Neural cell (in vitro differentiated cells): ENCODE measurements around the gene ALB. TPM values are rescaled to one million over a fixed set of nuclear protein-coding genes. Genes with fewer than 3 reads are reported as not detected.

Experiments
- H2AFZ ChIP-seq: fragments of 200-600, 300-800 bp; sonication (generic), shearing (Covaris generic); 2 replicates; pipeline ENCODE4 v1.6.0; 2014; ENCODE audit warnings: low read depth, mild to moderate bottlenecking, antibody characterized with exemption, low read length, moderate library complexity
- H3F3A ChIP-seq: fragments of 200-600 bp; shearing (Covaris generic); 2 replicates; pipeline ENCODE4 v1.6.1; 2016; ENCODE audit warnings: mild to moderate bottlenecking, moderate library complexity, mixed read lengths, antibody characterized with exemption, low read length; ENCODE audit not compliant: insufficient read depth, poor library complexity, severe bottlenecking
- H3K27ac ChIP-seq: fragments of 200-600, 300-800 bp; sonication (generic), shearing (Covaris generic); 2 replicates; pipeline ENCODE4 v1.5.1; 2014; ENCODE audit warnings: mild to moderate bottlenecking, low read length, moderate library complexity
- H3K27me3 ChIP-seq: fragments of 300-800, 200-600 bp; sonication (generic), shearing (Covaris generic); 2 replicates; pipeline ENCODE4 v1.6.0; 2014; ENCODE audit warnings: mild to moderate bottlenecking, low read depth, low read length, moderate library complexity; ENCODE audit not compliant: insufficient read depth
- H3K36me3 ChIP-seq: fragments of 300-800, 200-600 bp; sonication (generic), shearing (Covaris generic); 2 replicates; pipeline ENCODE4 v1.5.1; 2014; ENCODE audit warnings: mild to moderate bottlenecking, antibody characterized with exemption, low read length, moderate library complexity; ENCODE audit not compliant: insufficient read depth
- H3K4me2 ChIP-seq: fragments of 300-800, 200-600 bp; sonication (generic), shearing (Covaris generic); 2 replicates; pipeline ENCODE4 v1.6.0; 2014; ENCODE audit warnings: mild to moderate bottlenecking, low read length
- H3K4me3 ChIP-seq: fragments of 300-800, 200-600 bp; sonication (generic), shearing (Covaris generic); 2 replicates; pipeline ENCODE4 v1.5.1; 2014; ENCODE audit warnings: mild to moderate bottlenecking, low read length, moderate library complexity
- H3K79me2 ChIP-seq: fragments of 200-600 bp; shearing (Covaris generic); replicated peaks from 2 replicates; pipeline ENCODE4 v1.6.0; 2014; ENCODE audit warnings: mild to moderate bottlenecking, low read length, moderate library complexity; ENCODE audit not compliant: insufficient read depth
- H3K9ac ChIP-seq: fragments of 300-800, 200-600 bp; sonication (generic), shearing (Covaris generic); 2 replicates; pipeline ENCODE4 v1.6.1; 2016; ENCODE audit warnings: mild to moderate bottlenecking, low read length, mixed read lengths
- H3K9me2 ChIP-seq: fragments of 200-600 bp; shearing (Covaris generic); 2 replicates; pipeline ENCODE4 v1.6.1; 2016; ENCODE audit warnings: mild to moderate bottlenecking, low read length, mixed read lengths; ENCODE audit not compliant: insufficient read depth
- H3K9me3 ChIP-seq: fragments of 200-600, 300-800 bp; sonication (generic), shearing (Covaris generic); 2 replicates; pipeline ENCODE4 v1.6.1; 2016; ENCODE audit warnings: mild to moderate bottlenecking, mixed run types, low read length, moderate library complexity, mixed read lengths
- H4K20me1 ChIP-seq: fragments of 200-600 bp; shearing (Covaris generic); 2 replicates; pipeline ENCODE4 v1.6.1; 2016; ENCODE audit warnings: mild to moderate bottlenecking, mixed run types; ENCODE audit not compliant: insufficient read depth
- CTCF ChIP-seq: fragments of 450-650 bp; IDR thresholded peaks from 2 replicates; pipeline ENCODE4 v1.5.1; 2014; ENCODE audit warnings: antibody characterized with exemption, mild to moderate bottlenecking, moderate library complexity; ENCODE audit not compliant: poor library complexity, severe bottlenecking
- EP300 ChIP-seq: fragments of 450-650 bp; conservative IDR thresholded peaks from 2 replicates; pipeline ENCODE4 v1.6.1; 2014; ENCODE audit warnings: antibody characterized with exemption, mild to moderate bottlenecking, moderate library complexity; ENCODE audit not compliant: poor library complexity, severe bottlenecking
- EZH2 ChIP-seq: fragments of 200-600, 300-800 bp; shearing (Covaris generic), sonication (generic); IDR thresholded peaks from 2 replicates; pipeline ENCODE4 v1.6.1; 2014; ENCODE audit warnings: antibody characterized with exemption, low read length, borderline replicate concordance, mild to moderate bottlenecking; ENCODE audit not compliant: insufficient read depth, poor library complexity, severe bottlenecking
- MXI1 ChIP-seq: fragments of 450-650 bp; conservative IDR thresholded peaks from 2 replicates; pipeline ENCODE4 v1.6.1; 2014; ENCODE audit warnings: antibody characterized with exemption, mild to moderate bottlenecking; ENCODE audit not compliant: poor library complexity, severe bottlenecking
- POLR2AphosphoS5 ChIP-seq: IDR thresholded peaks from 2 replicates; pipeline ENCODE4 v1.6.1; 2012
- RAD21 ChIP-seq: fragments of 450-650 bp; conservative IDR thresholded peaks from 2 replicates; pipeline ENCODE4 v1.6.1; 2014; ENCODE audit warnings: antibody characterized with exemption, mild to moderate bottlenecking, moderate library complexity
- REST ChIP-seq: IDR thresholded peaks from 2 replicates; pipeline ENCODE4 v1.6.1; 2012; ENCODE audit warnings: borderline replicate concordance
- SMC3 ChIP-seq: fragments of 450-650 bp; conservative IDR thresholded peaks from 2 replicates; pipeline ENCODE4 v1.6.1; 2014; ENCODE audit warnings: antibody characterized with exemption, mild to moderate bottlenecking, moderate library complexity; ENCODE audit not compliant: poor library complexity
- TAF1 ChIP-seq: IDR thresholded peaks from 2 replicates; pipeline ENCODE4 v1.6.1; 2012; ENCODE audit warnings: low read depth
- polyA plus RNA-seq: library from polyadenylated mRNA; depleted of rRNA; stranded (reverse); fragments of >200 nt; gene quantifications from 2 replicates; pipeline ENCODE4 v1.2.3, GENCODE V29; 2014

The ALB gene
- polyA plus RNA-seq, 1 donor from 2014 or later = 3.4 TPM

- TF ChIP-seq EZH2 (no peak), TAF1 (no peak), POLR2AphosphoS5 (no peak)
- no peaks in the 10 kb centered on the region for H3K27me3 ChIP-seq
- no peak overlapping the region for H3K4me2 ChIP-seq
- H3F3A ChIP-seq = no peaks in the 10 kb centered on the region
- H2AFZ ChIP-seq = no peak overlapping the region
- H3K27ac ChIP-seq = no peak overlapping the region
- H3K9ac ChIP-seq = no peak overlapping the region
- H4K20me1 ChIP-seq = no peaks in the 10 kb centered on the region
- no peak overlapping the region for H3K4me3 ChIP-seq
- no peaks in the 10 kb centered on the region for H3K9me2 ChIP-seq
- no peaks in the 10 kb centered on the region for H3K36me3 ChIP-seq
- H3K9me3 ChIP-seq = no peaks in the 10 kb centered on the region
- no peaks in the 10 kb centered on the region for H3K79me2 ChIP-seq
Observed at GRCh38 chr4:73381214-73381613, 22.9 kb upstream of the ALB start.

- Histone ChIP-seq H3K27ac (no peak overlapping the region), H3K9me3 (no peaks in the 10 kb centered on the region), H3K4me2 (no peak overlapping the region), H2AFZ (no peak overlapping the region), H3K9ac (no peak overlapping the region), H3K9me2 (no peaks in the 10 kb centered on the region), H3K79me2 (no peaks in the 10 kb centered on the region), H4K20me1 (no peaks in the 10 kb centered on the region), H3K4me3 (no peak overlapping the region), H3K27me3 (no peaks in the 10 kb centered on the region), H3K36me3 (no peaks in the 10 kb centered on the region), H3F3A (no peaks in the 10 kb centered on the region)
- TF ChIP-seq MXI1 = no peak
- no peak for TF ChIP-seq POLR2AphosphoS5
- TF ChIP-seq RAD21 = no peak
- no peak for TF ChIP-seq EZH2
- no peak for TF ChIP-seq CTCF
Observed at GRCh38 chr4:73383452-73383851, 20.6 kb upstream of the ALB start.

- Histone ChIP-seq H3F3A (no peaks in the 10 kb centered on the region), H3K9me2 (no peaks in the 10 kb centered on the region), H3K4me3 (no peak overlapping the region), H2AFZ (no peak overlapping the region), H3K9me3 (no peaks in the 10 kb centered on the region), H3K79me2 (no peaks in the 10 kb centered on the region), H3K27me3 (no peaks in the 10 kb centered on the region), H3K9ac (no peak overlapping the region), H3K36me3 (no peaks in the 10 kb centered on the region), H4K20me1 (no peaks in the 10 kb centered on the region), H3K27ac (no peak overlapping the region), H3K4me2 (no peak overlapping the region)
- TF ChIP-seq CTCF (no peak), RAD21 (no peak), POLR2AphosphoS5 (no peak), REST (no peak), EP300 (no peak), EZH2 (no peak), SMC3 (no peak), TAF1 (no peak), MXI1 (no peak)
Observed at GRCh38 chr4:73387552-73387951, 16.5 kb upstream of the ALB start.
